HEK293 (cell line): ENCODE data around the gene EDNRB.

Source experiments
- CTCF ChIP-seq: fragments of 450-650 bp; formaldehyde crosslinking; IDR thresholded peaks from 2 replicates; pipeline ENCODE4 v1.5.1; 2016; ENCODE audit warnings: missing biosample characterization, missing genetic modification characterization
- KLF1 ChIP-seq: fragments of 450-650 bp; formaldehyde crosslinking; IDR thresholded peaks from 2 replicates; pipeline ENCODE4 v1.5.1; 2016; ENCODE audit warnings: missing biosample characterization, missing genetic modification characterization
- SP2 ChIP-seq: fragments of 450-650 bp; formaldehyde crosslinking; IDR thresholded peaks from 2 replicates; pipeline ENCODE4 v1.5.1; 2016; ENCODE audit warnings: missing biosample characterization, missing genetic modification characterization
- TCF7L2 ChIP-seq: IDR thresholded peaks from 2 replicates; pipeline ENCODE4 v1.6.1; 2011; ENCODE audit warnings: low read depth, mild to moderate bottlenecking, inconsistent platforms, low read length, moderate library complexity, borderline replicate concordance
- ZNF362 ChIP-seq: fragments of 450-650 bp; formaldehyde crosslinking; IDR thresholded peaks from 2 replicates; pipeline ENCODE4 v1.5.1; 2016; ENCODE audit warnings: missing biosample characterization, missing genetic modification characterization
- ZNF48 ChIP-seq: fragments of 450-650 bp; formaldehyde crosslinking; IDR thresholded peaks from 2 replicates; pipeline ENCODE4 v1.5.1; 2016; ENCODE audit warnings: missing biosample characterization, missing genetic modification characterization
- ZNF510 ChIP-seq: fragments of 450-650 bp; formaldehyde crosslinking; IDR thresholded peaks from 2 replicates; pipeline ENCODE4 v1.5.1; 2018; ENCODE audit warnings: mild to moderate bottlenecking, missing genetic modification characterization, missing biosample characterization; ENCODE audit not compliant: insufficient replicate concordance
- ZNF580 ChIP-seq: fragments of 450-650 bp; formaldehyde crosslinking; IDR thresholded peaks from 2 replicates; pipeline ENCODE4 v1.5.1; 2016; ENCODE audit warnings: missing biosample characterization, missing genetic modification characterization
- ZNF792 ChIP-seq: fragments of 450-650 bp; formaldehyde crosslinking; IDR thresholded peaks from 2 replicates; pipeline ENCODE4 v1.5.1; 2016; ENCODE audit warnings: missing biosample characterization, missing genetic modification characterization
- ZSCAN5A ChIP-seq: fragments of 450-650 bp; formaldehyde crosslinking; IDR thresholded peaks from 2 replicates; pipeline ENCODE4 v1.5.1; 2016; ENCODE audit warnings: missing biosample characterization, missing genetic modification characterization
- TF ChIP-seq, protein P1 (sequence below): fragments of 450-650 bp; formaldehyde crosslinking; IDR thresholded peaks from 2 replicates; pipeline ENCODE4 v1.5.1; 2016; ENCODE audit warnings: missing biosample characterization, missing genetic modification characterization

GRCh38 chr13:77859450-77859849 is 59.2 kb downstream of the EDNRB start:
- TF ChIP-seq SP2 (tag by site-specific recombination) (no peak), TCF7L2 (no peak), ZNF48 (no peak), CTCF (tag by site-specific recombination) (no peak), ZNF362 (no peak), KLF1 (tag by site-specific recombination) (no peak), ZNF580 (tag by site-specific recombination) (no peak), ZSCAN5A (tag by site-specific recombination) (no peak), ZNF792 (tag by site-specific recombination) (no peak), ZNF510 (tag by site-specific recombination) (no peak)
- TF ChIP-seq, protein P1, sequence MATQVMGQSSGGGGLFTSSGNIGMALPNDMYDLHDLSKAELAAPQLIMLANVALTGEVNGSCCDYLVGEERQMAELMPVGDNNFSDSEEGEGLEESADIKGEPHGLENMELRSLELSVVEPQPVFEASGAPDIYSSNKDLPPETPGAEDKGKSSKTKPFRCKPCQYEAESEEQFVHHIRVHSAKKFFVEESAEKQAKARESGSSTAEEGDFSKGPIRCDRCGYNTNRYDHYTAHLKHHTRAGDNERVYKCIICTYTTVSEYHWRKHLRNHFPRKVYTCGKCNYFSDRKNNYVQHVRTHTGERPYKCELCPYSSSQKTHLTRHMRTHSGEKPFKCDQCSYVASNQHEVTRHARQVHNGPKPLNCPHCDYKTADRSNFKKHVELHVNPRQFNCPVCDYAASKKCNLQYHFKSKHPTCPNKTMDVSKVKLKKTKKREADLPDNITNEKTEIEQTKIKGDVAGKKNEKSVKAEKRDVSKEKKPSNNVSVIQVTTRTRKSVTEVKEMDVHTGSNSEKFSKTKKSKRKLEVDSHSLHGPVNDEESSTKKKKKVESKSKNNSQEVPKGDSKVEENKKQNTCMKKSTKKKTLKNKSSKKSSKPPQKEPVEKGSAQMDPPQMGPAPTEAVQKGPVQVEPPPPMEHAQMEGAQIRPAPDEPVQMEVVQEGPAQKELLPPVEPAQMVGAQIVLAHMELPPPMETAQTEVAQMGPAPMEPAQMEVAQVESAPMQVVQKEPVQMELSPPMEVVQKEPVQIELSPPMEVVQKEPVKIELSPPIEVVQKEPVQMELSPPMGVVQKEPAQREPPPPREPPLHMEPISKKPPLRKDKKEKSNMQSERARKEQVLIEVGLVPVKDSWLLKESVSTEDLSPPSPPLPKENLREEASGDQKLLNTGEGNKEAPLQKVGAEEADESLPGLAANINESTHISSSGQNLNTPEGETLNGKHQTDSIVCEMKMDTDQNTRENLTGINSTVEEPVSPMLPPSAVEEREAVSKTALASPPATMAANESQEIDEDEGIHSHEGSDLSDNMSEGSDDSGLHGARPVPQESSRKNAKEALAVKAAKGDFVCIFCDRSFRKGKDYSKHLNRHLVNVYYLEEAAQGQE (tag by site-specific recombination) = no peak
